Testis (tissue), 2 donors: ENCODE measurements around the gene NUF2.

Experiments
- POLR2A ChIP-seq: fragments of 450-650 bp; IDR thresholded peaks from one replicate; pipeline ENCODE4 v1.6.1; 2017; ENCODE audit warnings: antibody characterized with exemption, mild to moderate bottlenecking, moderate library complexity
- TF ChIP-seq, protein P1 (sequence below), 3 experiments: fragments of 450-650 bp in 2 of 3; fragments of 200-600 bp in 1 of 3; sonication (generic) in 1 of 3; IDR thresholded peaks; one replicate each; pipeline ENCODE4 v1.5.1; 2016 to 2019; ENCODE audit warnings: antibody characterized with exemption in 3 of 3, mild to moderate bottlenecking in 2 of 3, moderate library complexity in 1 of 3

DNA sequence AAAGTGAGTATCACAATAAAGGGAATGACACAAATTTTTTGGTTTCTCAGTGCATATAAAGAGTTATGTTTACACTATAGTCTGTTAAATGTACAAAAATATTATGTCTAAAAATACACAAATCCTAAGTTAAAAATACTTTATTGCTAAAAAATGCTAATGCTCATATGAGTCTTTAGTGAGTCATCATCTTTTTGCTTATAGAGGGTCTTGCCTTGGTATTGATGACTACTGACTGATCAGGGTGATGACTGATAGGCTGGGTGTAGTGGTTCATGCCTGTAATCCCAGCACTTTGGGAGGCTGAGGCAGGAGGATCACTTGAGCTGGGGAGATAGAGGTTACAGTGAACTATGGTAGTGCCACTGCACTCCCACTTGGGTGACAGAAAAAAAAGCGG lies 12.9 kb upstream of the NUF2 start:
- no peak for TF ChIP-seq POLR2A
- TF ChIP-seq, protein P1, sequence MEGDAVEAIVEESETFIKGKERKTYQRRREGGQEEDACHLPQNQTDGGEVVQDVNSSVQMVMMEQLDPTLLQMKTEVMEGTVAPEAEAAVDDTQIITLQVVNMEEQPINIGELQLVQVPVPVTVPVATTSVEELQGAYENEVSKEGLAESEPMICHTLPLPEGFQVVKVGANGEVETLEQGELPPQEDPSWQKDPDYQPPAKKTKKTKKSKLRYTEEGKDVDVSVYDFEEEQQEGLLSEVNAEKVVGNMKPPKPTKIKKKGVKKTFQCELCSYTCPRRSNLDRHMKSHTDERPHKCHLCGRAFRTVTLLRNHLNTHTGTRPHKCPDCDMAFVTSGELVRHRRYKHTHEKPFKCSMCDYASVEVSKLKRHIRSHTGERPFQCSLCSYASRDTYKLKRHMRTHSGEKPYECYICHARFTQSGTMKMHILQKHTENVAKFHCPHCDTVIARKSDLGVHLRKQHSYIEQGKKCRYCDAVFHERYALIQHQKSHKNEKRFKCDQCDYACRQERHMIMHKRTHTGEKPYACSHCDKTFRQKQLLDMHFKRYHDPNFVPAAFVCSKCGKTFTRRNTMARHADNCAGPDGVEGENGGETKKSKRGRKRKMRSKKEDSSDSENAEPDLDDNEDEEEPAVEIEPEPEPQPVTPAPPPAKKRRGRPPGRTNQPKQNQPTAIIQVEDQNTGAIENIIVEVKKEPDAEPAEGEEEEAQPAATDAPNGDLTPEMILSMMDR (IDR thresholded peaks at IDR 0.05), result no peak
